ENCODE data around the gene MAGI1. TPM values are rescaled to one million over a fixed set of nuclear protein-coding genes. Genes with fewer than 3 reads are reported as not detected.
A peak's percentile ranks its signal among the peaks of the same experiment; 100 is the strongest.
"Not testable (repeated sequence)": the region's sequence is repeated elsewhere in the genome, so short reads cannot be mapped to it uniquely, and the experiment has no call there.

MAGI1 gene
- total RNA-seq, 1 donor from 2014 or later = 13.7 TPM

DNA sequence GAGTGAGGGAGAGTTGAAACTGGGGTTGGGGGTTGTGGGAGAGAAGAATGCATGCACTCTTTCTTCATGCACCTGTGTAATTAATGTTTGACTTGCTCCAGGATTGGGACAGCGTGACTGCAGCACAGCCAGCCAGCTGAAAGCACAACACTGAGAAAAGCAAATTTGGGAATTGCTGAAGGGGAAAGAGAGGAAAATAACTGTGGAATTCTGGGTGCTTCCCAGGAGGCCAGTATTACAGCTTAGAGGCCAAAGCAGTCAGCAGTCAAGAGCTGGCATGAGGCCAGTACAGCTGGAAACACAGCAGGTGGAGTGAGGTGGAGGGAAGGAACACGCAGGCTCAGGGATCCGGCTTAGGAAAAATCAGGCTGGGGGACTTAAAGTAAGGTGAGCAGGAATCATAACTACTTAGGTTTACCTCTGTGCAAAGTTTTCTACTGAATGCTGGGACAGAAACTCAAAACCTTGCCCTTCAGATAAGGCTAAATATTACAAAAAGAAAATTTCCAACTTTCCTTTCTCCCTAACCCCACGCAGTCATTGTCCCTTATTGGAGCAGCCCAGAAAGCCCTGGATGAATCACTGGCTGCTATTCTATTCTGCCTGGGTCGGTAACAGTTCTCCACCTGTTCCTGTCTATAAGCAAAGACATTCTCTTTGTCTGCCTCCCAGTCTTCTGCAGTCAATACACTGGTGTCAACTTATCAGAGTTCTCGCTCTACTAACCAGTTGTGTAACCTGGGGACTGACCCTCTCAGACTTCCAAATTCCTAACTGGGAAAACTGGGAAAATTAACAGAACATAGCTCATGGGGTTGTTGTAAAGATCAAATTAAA, 167.2 kb downstream of the MAGI1 start:
- peak; percentile 54 for ATAC-seq

DNA sequence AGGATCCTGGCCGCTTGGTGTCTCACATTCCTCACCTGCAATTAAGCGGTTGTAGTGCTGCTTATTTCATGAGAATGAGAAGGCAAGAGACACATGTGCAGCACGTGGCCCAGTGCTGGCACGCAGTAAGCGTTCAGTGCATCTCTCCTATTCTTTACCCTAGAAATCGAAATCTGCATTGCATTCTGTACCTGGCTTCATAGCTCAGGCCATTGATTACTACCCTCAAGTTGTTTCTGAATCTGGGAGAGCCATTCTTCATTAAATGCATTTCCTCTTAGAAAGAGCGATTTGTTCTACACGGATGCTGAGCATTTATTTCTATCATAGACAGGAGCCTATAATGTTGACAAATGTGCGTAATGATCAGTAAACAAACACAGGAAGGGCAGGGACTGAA, 168.9 kb downstream of the MAGI1 start:
- no peak for ATAC-seq

DNA sequence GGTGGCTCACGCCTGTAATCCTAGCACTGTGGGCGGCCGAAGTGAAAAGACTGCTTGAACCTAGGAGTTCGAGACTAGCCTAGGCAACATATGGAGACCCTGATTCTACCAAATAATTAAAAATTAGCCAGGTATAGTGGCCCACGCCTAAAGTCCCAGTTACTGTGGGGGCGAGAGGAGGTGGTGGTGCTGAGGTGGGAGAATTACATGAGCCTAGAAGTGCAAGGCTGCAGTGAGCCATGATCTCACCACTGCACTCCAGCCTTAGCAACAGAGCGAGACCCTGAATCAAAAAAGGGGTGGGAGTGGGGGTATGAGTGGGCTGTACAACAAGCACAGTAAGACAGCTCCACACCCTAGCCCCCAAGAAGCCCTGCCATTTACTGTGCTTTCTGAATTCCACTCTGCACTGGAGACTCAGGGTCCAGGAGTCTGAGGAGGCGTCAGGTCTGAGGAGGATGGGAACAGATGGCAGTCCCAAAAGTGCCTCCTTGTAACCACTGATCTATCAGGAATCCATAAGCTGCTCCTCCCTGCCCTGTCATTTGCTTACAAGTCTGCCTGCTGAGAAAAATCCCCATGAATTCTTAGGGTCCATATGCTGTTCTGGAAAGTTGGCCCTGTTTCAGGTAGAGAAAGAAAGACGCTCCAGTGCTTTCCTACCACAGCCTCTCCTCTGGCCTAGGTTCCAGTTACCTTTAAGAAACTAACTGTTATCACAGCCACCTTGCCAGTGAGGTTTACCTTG, 171.1 kb downstream of the MAGI1 start:
- no peak for ATAC-seq

DNA sequence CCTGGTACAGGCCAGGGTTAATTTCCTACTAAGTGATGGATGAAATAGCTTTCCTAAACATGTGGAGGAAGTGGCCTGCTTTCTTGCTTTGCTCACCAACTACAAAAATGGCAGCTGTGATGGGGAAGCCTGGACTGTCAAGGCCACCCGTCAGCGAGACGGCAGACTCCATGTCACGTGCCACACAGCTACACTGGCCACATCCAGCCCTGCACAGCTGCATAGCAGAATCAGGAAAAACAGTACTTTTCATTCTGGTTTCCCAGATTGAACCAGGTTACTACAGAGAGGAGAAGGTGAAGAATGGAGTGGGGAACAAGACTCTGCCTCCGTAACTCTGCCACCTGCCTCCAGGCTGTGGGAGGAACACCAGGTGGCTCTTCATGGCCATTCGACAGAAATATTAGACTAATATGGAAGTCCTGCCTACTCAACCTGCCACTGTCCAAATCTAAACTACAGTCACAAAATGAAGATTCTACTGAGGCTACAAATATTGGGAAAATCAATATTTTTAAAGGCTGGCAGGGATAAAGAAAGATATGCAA, 174.3 kb downstream of the MAGI1 start:
- no peak for ATAC-seq

DNA sequence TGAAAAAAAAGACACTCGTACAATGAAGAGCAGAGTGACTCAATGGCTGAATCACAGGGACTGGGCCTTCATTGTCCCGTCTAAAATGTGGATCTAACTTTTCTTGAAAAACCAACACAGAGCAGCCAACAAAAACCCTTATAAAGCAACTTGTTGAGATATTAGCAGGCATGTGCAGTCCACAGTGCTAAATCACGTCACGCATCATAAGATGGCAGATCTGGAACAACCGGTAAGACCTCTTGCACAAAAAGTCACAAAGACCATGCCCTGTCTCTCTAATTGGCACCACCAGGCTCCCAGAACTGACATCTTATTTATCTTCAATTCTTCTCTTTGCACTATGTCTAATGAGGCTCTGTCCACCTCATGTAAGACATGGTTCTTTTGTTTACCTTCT, 177.0 kb downstream of the MAGI1 start:
- peak; percentile 93 for ATAC-seq

DNA sequence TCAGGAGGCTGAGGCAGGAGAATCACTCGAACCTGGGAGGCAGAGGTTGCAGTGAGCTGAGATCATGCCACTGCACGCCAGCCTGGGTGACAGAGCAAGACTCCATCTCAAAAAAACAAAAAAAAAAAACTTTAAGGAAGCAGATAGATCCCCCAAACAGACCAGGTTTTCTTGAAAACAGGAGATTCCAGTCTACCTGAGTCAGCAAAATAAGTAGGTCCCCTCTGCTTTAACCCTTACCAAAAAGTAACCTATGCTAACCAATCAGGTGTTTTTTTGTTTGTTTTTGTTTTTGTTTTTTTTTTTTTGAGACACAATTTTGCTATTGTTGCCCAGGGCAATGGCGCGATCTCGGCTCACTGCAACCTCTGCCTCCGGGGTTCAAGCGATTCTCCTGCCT, 179.1 kb downstream of the MAGI1 start:
- not testable (repeated sequence) for ATAC-seq

DNA sequence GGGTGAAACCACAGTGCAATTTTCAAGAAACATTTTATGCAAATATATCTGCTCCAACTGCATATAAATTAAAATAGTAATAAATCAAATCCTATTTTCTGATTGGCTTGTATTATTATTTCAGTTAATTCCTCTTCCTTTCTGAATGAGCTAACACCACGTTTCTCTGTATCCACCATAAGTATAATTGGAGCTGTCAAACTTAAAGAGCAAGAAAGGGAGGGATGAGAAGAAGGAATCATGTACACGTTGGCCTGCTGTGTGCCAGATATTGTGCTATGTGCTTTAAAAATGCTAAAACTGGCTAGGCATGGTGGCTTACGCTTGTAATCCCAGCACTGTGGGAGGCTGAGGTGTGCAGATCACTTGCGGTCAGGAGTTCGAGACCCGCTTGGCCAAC, 180.0 kb downstream of the MAGI1 start:
- ATAC-seq = no peak

DNA sequence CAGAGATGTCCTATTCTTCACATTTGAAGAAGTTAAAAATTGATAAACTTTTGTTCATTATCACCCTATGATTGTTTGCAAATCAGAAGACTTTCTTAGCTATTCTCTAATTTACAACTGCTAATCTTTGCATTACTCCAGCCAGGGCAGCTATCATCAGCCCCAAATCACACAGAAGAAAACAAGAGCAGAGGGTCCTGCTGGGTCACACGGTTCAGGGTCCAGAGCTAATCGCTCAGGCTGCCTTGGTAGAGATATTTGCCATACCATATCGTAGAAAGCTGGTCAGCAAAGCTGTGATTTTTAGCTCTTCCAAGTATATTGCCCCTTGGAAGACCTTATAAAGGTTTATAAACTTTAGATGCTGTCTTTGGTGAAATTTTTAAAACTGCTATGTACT, 181.4 kb downstream of the MAGI1 start:
- ATAC-seq = no peak

DNA sequence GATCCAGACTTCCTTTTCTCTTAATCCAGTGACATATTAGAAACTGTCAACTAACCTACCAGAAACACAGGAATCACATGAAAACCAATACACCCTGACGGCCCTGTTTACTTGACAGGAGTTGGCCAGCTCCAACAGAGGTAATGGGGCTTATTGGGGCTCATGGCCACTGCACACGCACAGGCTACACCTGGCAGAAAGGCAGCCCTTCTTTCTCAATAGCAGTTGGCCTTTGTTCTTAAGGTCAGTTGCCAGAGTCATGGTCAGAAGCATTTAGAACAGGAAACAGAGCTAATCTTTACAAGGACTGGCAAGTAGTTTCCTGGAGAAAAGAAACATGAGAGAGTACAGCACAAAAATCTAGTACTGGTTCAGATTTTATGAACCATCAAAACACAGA, 181.8 kb downstream of the MAGI1 start:
- ATAC-seq = peak; percentile 39

DNA sequence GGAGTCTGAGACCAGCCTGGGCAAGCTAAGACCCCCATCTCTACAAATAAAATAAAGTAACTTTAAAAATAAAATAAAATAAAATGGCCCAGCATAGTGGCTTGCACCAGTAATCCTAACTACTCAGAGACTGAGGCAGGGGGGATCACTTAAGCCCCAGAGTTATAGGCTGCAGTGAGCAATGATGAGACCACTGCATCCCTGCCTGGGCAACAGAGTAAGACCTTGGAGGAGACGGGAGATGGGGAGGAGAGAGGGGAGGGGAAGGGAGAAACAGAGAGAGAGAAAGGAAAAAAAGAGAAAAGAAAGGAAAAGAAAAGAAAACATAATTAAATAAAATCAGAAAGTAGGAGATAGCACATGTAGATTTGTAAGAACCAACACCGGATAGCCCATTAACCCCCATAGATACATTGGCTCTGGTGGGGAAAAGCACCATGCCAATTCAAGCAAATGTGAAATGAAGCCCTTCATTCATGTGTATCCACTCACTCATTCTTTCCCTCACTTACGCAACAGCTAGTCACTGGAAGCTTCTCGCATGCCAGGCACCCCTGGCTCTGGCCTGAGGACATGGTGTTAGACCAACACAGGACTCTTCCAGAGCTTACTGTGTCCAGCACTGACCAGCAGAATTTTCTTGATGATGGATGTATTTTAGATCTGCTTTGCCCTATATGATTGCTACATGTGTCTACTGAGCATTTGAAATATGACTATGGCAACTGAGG, 183.2 kb downstream of the MAGI1 start:
- no peak for ATAC-seq

DNA sequence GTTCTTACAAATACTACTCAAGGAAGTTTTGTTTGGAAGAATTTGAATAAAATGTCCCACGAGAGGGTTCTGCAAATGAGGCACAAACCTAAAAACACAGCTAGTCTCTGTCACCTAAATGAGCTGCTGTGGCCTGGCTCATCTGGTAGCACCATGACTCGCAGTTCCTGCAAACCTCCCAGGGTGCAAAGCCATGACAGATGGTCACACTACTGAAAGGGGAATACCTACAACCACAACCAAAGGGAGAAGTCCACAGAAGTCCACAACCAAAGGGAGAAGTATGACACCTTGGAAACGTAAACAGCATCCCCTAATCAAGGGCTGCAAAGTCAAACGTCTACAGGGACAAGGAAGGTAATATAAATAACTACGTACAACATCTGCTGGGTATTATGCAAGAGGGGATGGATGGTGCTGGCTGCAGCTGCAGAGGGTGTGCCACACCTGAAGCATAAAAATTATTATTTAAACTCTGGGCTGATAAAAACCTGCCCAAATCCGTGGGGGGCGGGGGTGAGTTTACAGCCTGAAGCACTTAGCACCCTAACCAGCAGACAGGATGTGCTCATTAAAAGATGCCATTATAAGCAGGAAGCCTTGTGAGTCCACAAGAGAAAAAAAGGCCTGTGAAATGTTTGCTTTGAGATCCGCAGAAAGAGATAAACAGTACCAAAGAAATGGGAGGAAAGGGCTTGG, 184.0 kb downstream of the MAGI1 start:
- peak; percentile 66 for ATAC-seq

DNA sequence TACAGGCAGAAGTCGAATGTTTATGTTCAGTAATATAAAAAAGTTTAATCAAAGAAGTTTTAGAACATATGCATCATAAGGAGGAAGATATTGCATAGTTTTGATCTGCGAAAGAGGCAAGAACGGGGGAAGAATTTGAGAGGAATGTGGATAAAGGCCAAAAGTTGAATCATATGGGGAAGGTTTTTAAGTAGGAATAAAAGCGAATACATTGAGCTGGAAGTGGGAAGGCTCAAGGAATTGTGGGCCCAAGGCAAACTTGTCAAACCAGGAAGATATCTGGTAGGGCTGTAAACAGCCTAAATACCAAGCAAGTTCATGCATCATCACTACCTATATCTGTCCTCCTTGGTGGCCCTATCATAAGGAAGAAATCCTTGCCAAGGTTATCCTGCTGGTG, 186.9 kb downstream of the MAGI1 start:
- ATAC-seq = peak; percentile 55

DNA sequence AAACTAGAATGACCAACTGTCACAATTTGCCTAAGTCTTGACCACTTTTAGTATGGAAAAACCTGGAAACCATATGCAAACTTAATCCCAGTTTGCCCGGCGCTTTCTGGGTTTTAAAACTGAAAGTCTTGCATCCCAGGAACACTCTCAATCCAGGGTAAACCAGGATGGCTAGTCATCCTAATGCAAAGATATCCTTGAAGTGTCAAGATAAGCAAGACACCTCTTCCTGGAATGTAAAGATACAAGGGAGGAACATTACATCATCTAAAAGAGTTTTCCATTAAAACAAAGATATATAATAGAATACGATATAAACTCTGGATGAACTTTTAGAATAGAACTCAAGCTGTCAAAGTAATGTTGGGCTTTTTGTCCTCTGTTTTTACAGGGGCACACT, 188.5 kb downstream of the MAGI1 start:
- no peak for ATAC-seq

DNA sequence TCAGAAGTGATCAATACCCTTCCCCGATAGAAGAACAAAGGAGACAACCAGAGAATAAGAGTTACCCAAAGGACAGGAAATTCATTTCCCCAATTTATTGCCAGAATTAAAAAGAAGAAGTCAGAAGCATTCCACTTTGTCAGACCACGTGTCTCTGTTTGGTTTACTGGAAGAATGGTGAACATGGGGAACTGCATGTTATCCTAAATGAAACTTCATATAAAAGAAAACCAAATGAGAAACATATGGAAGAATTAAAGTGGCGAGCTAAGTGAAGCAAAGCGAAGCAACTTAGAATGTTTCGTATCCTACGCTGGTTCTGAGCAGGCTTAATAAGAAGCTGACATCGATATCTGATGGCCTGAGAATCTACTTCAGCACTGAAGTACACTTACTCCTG, 190.7 kb downstream of the MAGI1 start:
- no peak for ATAC-seq

DNA sequence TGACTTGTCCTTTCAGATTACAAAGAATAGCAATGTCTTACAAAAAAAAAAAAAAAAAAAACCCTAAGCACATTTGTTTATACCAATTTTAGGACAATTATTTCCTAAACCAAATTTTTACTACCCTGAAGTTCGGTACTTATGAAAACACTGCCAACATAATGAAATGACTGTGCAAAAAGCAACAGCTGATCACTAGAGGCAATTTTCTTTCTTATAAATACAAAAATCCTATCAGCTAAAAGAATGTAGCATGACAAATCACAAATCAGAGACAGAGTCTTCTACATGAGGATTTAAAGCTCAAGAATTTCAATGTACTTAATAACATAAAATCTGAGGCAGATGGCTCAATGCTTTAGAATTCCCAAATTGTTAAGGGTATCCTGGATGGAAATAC, 191.8 kb downstream of the MAGI1 start:
- no peak for ATAC-seq

DNA sequence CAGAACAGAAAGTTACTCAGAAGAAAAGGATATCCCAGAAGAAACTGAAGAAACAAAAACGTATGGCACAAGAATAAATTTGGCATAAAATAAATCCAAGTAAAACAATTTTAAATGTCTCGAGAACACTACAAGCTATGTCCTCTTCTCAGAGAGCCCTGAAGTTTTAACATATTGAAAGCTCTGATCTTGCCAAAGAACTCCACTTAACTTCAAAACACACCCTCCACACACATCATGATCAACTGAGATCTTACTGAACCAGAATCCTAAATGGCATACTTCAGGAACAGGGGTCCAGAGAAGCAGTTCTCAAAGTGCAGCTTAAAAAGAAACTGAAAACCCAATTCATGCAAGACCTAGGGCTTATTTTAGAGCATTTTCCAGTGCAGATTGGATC, 194.3 kb downstream of the MAGI1 start:
- no peak for ATAC-seq

DNA sequence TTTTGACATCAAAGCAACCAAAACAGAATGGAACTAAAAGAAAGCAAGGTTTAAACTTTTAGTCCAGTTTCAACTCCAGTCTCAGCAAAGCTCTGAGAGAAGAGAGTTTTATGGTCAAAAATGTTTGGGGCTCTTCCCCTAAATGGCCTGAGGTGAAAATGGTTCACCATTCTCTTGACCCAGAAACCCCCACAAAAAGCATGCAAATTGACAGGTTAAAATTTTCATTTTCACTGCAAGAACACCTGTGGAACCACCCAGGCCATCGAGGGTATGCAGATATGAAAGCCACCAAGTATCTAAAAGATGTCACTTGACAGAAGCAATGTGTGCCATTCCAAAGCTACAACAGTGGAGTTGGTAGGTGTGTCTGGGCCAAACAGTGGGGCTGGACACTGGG, 195.0 kb downstream of the MAGI1 start:
- ATAC-seq = no peak

DNA sequence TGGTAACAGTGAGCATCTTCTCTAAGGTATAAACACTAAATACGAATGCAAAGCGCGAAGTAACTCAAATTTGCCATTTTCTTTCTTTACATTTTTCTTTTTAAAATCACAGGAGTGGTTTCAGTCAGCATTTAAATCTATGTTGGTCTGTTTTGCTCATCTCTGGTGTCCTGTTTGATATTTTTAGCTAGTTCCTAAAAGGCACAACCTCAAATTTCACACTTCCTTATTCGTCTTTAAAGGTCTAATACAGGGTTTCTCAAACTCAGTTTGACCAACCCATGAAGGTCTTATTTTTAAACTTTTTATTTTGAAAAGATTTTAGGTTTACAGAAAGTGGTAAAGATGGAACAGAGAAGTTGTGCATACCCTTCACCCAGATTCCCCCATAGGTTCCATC, 201.1 kb downstream of the MAGI1 start:
- no peak for ATAC-seq

DNA sequence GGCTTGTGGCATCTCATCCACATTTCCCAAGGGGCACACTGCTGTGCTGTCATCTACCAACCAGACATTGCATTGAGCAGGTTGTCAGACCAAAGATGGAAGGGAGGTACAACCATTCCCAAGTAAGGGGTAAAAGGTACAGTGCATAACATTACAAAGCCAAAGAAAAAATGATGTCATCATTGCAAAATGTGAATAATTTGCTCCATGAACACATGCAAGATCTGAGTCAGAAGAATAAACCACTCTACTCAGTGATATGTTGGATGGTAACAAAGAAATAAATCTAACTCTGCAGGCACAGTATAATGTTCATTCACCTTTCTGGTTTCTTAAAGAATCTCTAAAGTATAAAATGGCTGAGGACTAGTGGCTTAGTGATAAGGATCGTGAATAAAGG, 202.7 kb downstream of the MAGI1 start:
- ATAC-seq = peak; percentile 37

DNA sequence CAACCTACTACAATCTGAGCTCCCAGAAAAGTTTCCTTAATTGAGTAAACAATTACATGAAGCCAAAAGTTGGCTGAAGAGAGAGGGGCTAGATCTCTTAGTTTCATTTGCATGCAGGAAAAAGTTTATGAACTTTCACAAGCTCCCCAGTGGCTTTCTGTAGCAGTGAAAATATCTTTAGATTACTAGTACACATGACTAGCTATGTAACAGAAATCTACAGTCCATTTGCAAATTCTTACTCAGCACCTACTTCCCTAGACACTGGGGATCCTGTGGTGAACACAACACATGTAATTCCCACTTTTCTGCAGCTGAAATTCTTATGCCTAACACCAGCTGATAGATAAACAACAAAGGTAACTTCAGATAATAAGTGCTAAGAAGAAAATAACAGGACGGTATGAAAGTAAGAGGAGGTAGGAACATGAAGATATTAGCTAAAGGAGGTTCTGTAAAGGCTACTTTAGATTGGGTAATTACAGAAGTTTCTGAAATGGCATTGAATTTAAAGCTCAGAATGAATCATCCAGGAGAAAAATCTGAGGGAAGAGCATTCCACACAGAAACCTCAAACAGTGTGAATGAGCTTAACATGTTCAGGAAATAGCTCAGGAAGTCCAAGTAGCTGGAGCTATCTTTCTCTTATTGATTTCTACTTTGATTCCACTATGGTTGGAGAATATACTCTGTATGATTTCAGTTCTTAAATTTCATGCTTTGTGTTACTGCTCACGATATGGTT, 204.8 kb downstream of the MAGI1 start:
- ATAC-seq = no peak

DNA sequence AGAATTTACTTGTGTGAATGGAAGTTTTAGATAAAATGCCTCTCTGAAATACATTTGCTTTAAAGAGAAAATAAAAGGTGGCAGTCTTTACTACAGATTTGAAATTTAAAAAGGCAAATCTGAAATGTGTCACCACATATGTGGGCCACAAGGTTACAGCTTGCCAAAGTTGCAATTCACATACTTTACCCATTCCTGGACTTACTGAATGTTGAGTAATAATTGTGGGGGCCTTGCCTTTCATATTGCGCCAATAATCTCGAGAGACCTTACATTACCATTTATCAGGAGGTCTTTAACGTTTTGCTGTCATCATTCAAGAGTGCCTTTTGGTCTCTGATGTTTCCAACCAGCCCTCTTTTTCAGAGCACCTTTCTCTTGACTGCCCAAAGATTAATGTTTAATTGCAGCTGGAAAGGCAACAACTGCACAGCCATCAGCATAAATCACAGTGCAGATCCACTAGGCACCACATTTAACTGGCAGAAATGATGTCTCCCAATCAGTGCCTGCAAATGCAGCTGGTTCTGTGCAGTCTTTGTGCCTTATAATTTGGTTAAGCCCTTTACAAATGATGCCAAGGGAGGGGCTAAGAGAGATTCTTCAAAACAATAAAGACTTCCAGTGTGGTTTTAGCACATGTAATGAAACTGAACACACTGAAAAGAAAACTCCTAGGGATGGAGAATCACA, 206.8 kb downstream of the MAGI1 start:
- ATAC-seq = no peak
